IPS DF 4.7 (cell line): ENCODE measurements around the gene PPIL4.

Experiments used
- DNase-seq: peaks from one replicate; pipeline ENCODE4 v3.0.0-alpha.2; 2013; ENCODE audit warnings: low spot score; ENCODE audit errors: extremely low read depth

PPIL4 gene

GRCh38 chr6:149484733-149485700 lies 60.8 kb downstream of the PPIL4 start, which contains the start of gene ZC3H12D:
ZC3H12D (minus strand) TSS chr6:149485014; CDS start chr6:149474543, 10,471 bp downstream.
- DNase-seq = no peak

- DNase-seq = no peak
Measured at GRCh38 chr6:149483849-149484655, 61.8 kb downstream of the PPIL4 start.

- DNase-seq = no peak
Measured at GRCh38 chr6:149483334-149483725, 62.5 kb downstream of the PPIL4 start.

GRCh38 chr6:149482545-149483333 lies 63.1 kb downstream of the PPIL4 start:
- no peak for DNase-seq

GRCh38 chr6:149480502-149481280 lies 65.2 kb downstream of the PPIL4 start:
- DNase-seq = no peak

GRCh38 chr6:149478631-149479314 lies 67.1 kb downstream of the PPIL4 start:
- no peak for DNase-seq

GRCh38 chr6:149477544-149477943 lies 68.3 kb downstream of the PPIL4 start:
- DNase-seq = no peak

GRCh38 chr6:149476789-149477455 lies 68.9 kb downstream of the PPIL4 start:
- no peak for DNase-seq

- DNase-seq = no peak
Measured at GRCh38 chr6:149474108-149474935, 71.5 kb downstream of the PPIL4 start.

- DNase-seq = no peak
Measured at GRCh38 chr6:149473080-149474052, 72.5 kb downstream of the PPIL4 start.

GRCh38 chr6:149472241-149472640 lies 73.6 kb downstream of the PPIL4 start:
- no peak for DNase-seq

- DNase-seq = no peak
Measured at GRCh38 chr6:149471801-149472200, 74.0 kb downstream of the PPIL4 start.

- no peak for DNase-seq
Measured at GRCh38 chr6:149470948-149471347, 74.9 kb downstream of the PPIL4 start.

- no peak for DNase-seq
Measured at GRCh38 chr6:149468179-149468578, 77.7 kb downstream of the PPIL4 start.

- DNase-seq = no peak
Measured at GRCh38 chr6:149467265-149467664, 78.6 kb downstream of the PPIL4 start.

GRCh38 chr6:149464411-149464810 lies 81.4 kb downstream of the PPIL4 start:
- DNase-seq = no peak

- no peak for DNase-seq
Measured at GRCh38 chr6:149463781-149464180, 82.1 kb downstream of the PPIL4 start.
